Natural killer cell treated with Interleukin-12 subunit alpha and Interleukin-12 subunit beta and Interleukin-15 and Interleukin-18, amount 100 ng/mL, for 72 hours (primary cell): ENCODE data around the gene L3MBTL1. TPM values are rescaled to one million over a fixed set of nuclear protein-coding genes. Genes with fewer than 3 reads are reported as not detected.
A peak's percentile ranks its signal among the peaks of the same experiment; 100 is the strongest.

Experiments
- ATAC-seq, 2 donors: fragments of 150-1000 bp; cut with Tn5 transposase in 1 of 2; sonication (Bioruptor Pico), chemical (Tn5 transposase) in 1 of 2; 2 replicates each; pipeline ENCODE4 v1.10.0; 2021
- DNase-seq: peaks from one replicate; pipeline ENCODE4 v3.0.0; 2022; ENCODE audit warnings: low spot score
- H3K27ac Mint-ChIP-seq, 2 donors: 1 replicate in 1 of 2; 2 replicates in 1 of 2; pipeline ENCODE4 v1.8.0; 2022; ENCODE audit warnings: mixed read lengths in 2 of 2, mild to moderate bottlenecking in 1 of 2, moderate library complexity in 1 of 2
- H3K27me3 Mint-ChIP-seq, 2 donors: 1 replicate in 1 of 2; 2 replicates in 1 of 2; pipeline ENCODE4 v1.8.0; 2022; ENCODE audit warnings: mixed read lengths in 2 of 2
- H3K36me3 Mint-ChIP-seq: one replicate; pipeline ENCODE4 v1.8.0; 2022; ENCODE audit warnings: mixed read lengths
- H3K4me1 Mint-ChIP-seq, 2 donors: 1 replicate in 1 of 2; 2 replicates in 1 of 2; pipeline ENCODE4 v1.8.0; 2022; ENCODE audit warnings: low read depth in 2 of 2, mixed read lengths in 2 of 2, mild to moderate bottlenecking in 1 of 2
- H3K4me3 Mint-ChIP-seq: one replicate; pipeline ENCODE4 v1.8.0; 2022; ENCODE audit warnings: mixed read lengths
- H3K9me3 Mint-ChIP-seq: 2 replicates; pipeline ENCODE4 v1.8.0; 2022; ENCODE audit warnings: mixed read lengths
- total RNA-seq, 2 donors: library from RNA; stranded (reverse); gene quantifications; one replicate each; pipeline ENCODE4 v1.2.3, GENCODE V29; 2022

Gene L3MBTL1
- total RNA-seq = 10 to 100 TPM in 1 of 2 donors, 1 to 10 TPM in 1; 7.0 to 12.9 TPM

GRCh38 chr20:43507150-43508080 lies at the start of gene L3MBTL1:
TSS of gene L3MBTL1 (plus strand) at chr20:43507697. CDS start at chr20:43513504, 5,807 bp downstream.
- DNase-seq (no peak), ATAC-seq (peak; percentile 66 to 81)
- Mint-ChIP-seq H3K27me3 (peaks cover 30% of the 10 kb centered on the region in 2 donors), H3K4me1 (no peaks in the 10 kb centered on the region), H3K27ac (no peak within 1 kb of the TSS), H3K9me3 (no peaks in the 10 kb centered on the region), H3K36me3 (no peaks in the 10 kb centered on the region), H3K4me3 (peak within 1 kb of the TSS; percentile 34)

DNA sequence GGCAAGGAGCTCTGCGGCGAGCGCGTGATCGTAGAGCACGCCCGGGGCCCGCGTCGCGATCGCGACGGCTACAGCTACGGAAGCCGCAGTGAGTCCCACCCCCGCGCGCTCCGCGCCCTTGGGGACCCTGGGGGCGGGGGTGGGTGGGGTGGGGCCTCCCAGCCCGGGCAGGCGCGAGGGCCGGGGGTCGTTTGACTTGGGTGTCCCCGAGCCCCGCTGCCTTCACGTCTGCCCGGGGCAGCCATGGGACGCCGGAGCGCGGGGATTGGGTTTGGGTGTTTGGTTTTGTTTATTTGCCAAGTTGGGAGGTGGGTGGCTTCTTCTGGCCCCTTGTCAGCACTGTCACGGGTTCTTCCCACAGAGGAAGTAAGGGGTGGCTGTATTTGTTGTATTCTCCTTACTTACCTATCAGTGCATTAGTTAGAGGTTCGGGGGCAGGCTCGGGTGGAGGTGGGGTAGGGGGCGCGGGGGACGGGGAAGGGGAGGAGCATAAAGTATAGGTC lies 49.0 kb upstream of the L3MBTL1 start:
- no peaks in the 10 kb centered on the region for H3K9me3 Mint-ChIP-seq
- H3K4me3 Mint-ChIP-seq = peak overlapping the region; percentile 93
- peak overlapping the region; percentile 90 to 97 for H3K27ac Mint-ChIP-seq
- H3K36me3 Mint-ChIP-seq = peaks cover 35% of the 10 kb centered on the region
- peaks cover 0 to 7% of the 10 kb centered on the region in 2 donors for H3K27me3 Mint-ChIP-seq
- DNase-seq = no peak
- H3K4me1 Mint-ChIP-seq = peaks cover 35 to 39% of the 10 kb centered on the region in 2 donors
- ATAC-seq = no peak

DNA sequence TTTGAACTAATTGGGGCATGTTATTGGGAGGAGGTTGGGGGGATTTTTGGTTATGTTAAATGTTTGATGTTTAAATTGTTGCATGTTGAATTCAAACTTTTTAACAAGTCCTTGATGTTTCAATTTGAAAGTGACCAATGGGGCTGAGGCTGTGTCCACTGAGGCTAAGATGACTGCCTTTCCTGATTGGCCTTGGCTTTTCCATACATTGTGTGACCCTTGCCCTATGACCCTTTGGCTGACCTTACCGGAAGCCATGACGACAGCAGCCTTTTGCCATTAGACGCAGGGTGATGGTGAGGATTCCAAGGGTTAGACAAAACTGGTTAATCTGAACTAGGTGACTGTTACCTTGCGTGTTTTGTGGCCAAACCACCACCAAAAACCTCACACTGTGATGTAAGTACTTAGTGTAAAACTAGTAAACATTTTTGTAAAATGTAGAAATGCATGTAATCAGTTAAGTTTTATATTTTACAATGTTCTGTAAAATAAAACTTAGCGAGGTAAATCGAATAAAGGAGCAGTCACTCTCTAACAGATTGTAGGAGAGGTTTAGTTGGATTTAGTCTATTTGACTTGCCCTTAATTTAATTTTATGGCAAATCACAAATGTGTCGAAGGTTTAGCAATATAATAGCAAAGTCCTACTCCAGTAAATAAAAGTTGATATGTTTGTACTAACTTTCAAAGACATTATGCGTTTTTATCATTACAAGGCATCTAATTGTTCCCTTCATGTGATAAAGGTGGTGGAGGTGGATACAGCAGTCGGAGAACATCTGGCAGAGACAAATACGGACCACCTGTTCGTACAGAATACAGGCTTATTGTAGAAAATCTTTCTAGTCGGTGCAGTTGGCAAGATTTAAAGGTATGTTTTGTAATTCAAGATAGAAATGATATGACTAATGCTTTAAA lies 48.2 kb upstream of the L3MBTL1 start:
- Mint-ChIP-seq H3K9me3 (no peaks in the 10 kb centered on the region), H3K4me3 (peak overlapping the region; percentile 93), H3K4me1 (peaks cover 37 to 41% of the 10 kb centered on the region in 2 donors), H3K27me3 (peaks cover 0 to 3% of the 10 kb centered on the region in 2 donors), H3K27ac (peak overlapping the region; percentile 90 to 97), H3K36me3 (peaks cover 37% of the 10 kb centered on the region)
- ATAC-seq (no peak), DNase-seq (peak; percentile 53)

DNA sequence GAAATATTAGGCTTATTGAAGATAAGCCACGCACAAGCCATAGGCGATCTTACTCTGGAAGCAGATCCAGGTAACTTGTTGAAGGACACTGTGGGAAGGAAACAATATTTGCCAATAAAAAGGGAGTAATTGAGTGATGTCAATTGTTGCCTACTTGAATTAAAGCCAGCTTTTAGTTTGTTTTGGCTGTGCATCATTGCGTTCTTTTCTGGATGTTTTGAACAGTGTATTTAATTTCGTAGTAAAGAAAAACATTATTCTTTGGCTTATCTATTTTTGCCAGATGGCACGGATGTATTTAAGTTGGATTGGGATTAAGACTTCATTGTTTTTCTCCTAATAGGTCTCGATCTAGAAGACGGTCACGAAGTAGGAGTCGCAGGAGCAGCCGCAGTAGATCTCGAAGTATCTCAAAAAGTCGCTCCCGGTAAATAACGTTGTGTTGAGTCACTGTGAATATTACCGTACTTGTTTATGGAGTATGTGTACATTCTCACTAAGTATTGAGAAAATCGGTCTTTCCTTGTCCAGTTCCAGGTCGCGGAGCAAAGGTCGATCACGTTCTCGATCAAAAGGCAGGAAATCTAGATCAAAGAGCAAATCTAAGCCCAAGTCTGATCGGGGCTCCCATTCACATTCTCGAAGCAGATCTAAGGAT lies 47.2 kb upstream of the L3MBTL1 start:
- no peak for ATAC-seq
- Mint-ChIP-seq H3K4me3 (peak overlapping the region; percentile 93), H3K27ac (peak overlapping the region in 1 of 2 donors; percentile 97), H3K9me3 (no peaks in the 10 kb centered on the region), H3K4me1 (peaks cover 37 to 41% of the 10 kb centered on the region in 2 donors), H3K27me3 (peaks cover 0 to 2% of the 10 kb centered on the region in 2 donors), H3K36me3 (peaks cover 37% of the 10 kb centered on the region)
- peak; percentile 41 for DNase-seq

GRCh38 chr20:43460830-43461200 lies 46.7 kb upstream of the L3MBTL1 start:
- Mint-ChIP-seq H3K9me3 (no peaks in the 10 kb centered on the region), H3K27ac (no peak overlapping the region), H3K4me1 (peaks cover 37 to 41% of the 10 kb centered on the region in 2 donors), H3K27me3 (peaks cover 0 to 1% of the 10 kb centered on the region in 2 donors), H3K36me3 (peaks cover 37% of the 10 kb centered on the region), H3K4me3 (peak overlapping the region; percentile 37)
- ATAC-seq (no peak), DNase-seq (peak; percentile 41)

GRCh38 chr20:43461894-43462659 lies 45.4 kb upstream of the L3MBTL1 start:
- no peak for DNase-seq
- ATAC-seq = no peak
- peaks cover 34 to 36% of the 10 kb centered on the region in 2 donors for H3K4me1 Mint-ChIP-seq
- H3K9me3 Mint-ChIP-seq = no peaks in the 10 kb centered on the region
- no peak overlapping the region for H3K27ac Mint-ChIP-seq
- H3K27me3 Mint-ChIP-seq = no peaks in the 10 kb centered on the region
- no peak overlapping the region for H3K4me3 Mint-ChIP-seq
- H3K36me3 Mint-ChIP-seq = peaks cover 44% of the 10 kb centered on the region

DNA sequence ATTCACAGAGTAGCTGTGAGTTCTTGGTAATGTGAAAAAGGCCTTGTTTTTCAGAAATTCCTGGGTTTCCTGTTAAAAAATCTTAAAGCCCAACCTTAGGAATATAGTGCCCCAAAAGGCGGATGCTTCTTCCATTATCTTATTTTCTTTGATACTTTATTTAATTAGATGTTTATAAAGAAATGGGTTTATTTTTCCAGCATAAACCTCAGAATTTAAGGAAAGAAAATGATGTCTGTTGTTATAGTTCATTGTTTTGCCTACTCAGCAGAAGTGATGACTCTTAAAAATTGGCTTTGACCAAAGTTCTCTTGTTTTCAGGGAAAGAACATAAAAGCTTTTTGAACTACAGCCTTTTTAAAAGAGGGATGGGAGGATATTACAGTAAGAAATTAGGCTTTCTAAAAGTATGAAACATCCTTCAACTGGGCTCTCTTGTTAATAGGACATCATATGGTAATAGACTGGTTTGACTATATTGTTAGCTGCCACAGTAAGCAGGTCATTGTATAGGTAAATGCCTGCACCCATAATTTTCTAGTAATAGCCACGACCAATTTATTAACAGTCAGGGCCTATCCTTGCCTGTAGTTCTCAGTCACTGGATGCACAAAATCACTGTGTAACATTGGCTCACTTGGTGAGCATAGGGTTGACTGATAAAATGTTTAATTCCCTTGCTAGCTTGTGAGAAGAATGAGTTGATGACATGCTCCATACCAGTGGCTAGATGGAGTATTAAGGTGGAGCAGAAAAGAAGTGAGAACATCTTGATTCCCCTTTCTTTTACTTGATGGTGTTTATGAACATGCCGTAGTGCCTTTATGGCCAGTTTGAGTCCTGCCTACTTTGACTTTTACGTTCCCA lies 44.6 kb upstream of the L3MBTL1 start:
- Mint-ChIP-seq H3K36me3 (peaks cover 44% of the 10 kb centered on the region), H3K27me3 (no peaks in the 10 kb centered on the region), H3K4me3 (no peak overlapping the region), H3K4me1 (peaks cover 33 to 39% of the 10 kb centered on the region in 2 donors), H3K9me3 (no peaks in the 10 kb centered on the region), H3K27ac (no peak overlapping the region)
- DNase-seq = no peak
- no peak for ATAC-seq

DNA sequence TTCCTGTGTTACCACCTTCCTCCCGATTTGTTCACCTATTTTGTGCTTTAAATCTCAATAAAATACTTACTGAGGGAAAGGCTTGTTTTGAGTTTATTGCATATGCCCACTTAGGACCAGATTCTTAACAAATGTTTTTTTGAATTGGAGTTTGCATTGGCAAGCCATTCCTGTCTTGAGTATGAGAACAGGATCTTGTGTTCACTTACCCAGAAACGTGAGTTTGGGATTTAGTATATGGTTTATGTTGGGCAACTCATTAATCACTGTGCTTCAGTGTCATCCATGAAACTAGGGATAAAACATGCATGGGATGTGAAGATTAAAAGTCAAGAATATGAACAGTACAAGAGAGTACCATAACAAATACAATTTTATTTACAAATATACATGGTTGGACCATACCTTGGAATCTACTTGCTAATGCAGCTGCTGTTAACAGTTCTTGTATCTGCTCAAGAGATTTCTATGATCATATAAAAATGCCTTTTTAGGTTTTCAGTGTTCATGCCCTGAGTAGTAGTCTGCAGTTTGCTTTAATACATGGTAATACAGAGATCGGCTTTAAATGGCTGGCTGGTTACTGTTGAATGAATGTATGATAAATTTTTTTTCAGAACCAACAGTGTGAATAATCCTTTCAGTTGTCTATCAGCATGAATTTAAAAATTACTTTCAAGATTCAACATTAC lies 43.8 kb upstream of the L3MBTL1 start:
- no peak for ATAC-seq
- H3K36me3 Mint-ChIP-seq = peaks cover 44% of the 10 kb centered on the region

DNA sequence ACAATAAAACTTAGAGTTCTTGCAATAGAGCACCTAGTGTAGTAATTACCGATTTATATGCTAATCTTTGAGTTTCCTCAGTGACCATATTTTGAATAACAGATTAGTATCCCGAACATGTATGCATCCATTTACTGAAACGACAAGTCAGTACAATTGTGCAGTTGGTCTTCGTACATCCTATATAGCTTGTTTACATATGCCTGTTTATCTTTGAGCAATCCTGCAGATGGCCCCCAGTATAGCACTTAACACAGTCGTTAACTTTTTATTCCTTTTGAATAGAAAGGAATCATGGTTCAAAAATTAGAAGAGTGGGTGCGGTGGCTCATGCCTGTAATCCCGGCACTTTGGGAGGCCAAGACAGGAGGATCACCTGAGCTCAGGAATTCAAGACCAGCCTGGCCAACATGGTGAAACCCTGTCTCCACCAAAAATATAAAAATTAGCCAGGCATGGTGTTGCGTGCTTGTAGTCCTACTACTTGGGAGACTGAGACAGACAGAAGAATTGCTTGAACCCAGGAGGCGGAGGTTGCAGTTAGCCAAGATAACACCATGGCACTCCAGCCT lies 43.2 kb upstream of the L3MBTL1 start:
- DNase-seq = no peak
- H3K4me3 Mint-ChIP-seq = no peak overlapping the region
- H3K9me3 Mint-ChIP-seq = no peaks in the 10 kb centered on the region
- H3K4me1 Mint-ChIP-seq = peaks cover 25 to 32% of the 10 kb centered on the region in 2 donors
- no peak overlapping the region for H3K27ac Mint-ChIP-seq
- H3K27me3 Mint-ChIP-seq = no peaks in the 10 kb centered on the region
- H3K36me3 Mint-ChIP-seq = peaks cover 39% of the 10 kb centered on the region
- ATAC-seq = no peak

More for the DNA sequence above, 43.8 kb upstream of the L3MBTL1 start:
- Mint-ChIP-seq H3K27ac (no peak overlapping the region), H3K4me1 (peaks cover 32 to 37% of the 10 kb centered on the region in 2 donors), H3K9me3 (no peaks in the 10 kb centered on the region), H3K4me3 (no peak overlapping the region), H3K27me3 (no peaks in the 10 kb centered on the region)
- DNase-seq = no peak

DNA sequence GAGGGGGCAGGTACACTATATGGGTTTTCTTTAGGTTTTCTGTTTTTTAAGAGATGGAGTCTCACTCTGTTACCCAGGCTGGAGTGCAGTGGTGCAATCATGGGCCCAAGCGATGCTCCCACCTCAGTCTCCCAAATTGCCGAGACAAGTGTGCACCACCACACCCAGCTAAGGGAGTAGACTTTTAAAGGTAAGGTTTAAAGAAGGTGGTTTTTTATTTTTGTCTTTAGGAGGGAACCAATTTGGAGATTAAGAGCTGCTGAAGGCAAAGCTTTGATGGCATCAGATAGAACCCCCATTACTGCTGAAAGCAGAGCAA lies 41.9 kb upstream of the L3MBTL1 start:
- peaks cover 26% of the 10 kb centered on the region for H3K36me3 Mint-ChIP-seq

GRCh38 chr20:43467589-43467988 lies 39.9 kb upstream of the L3MBTL1 start:
- peaks cover 15% of the 10 kb centered on the region for H3K36me3 Mint-ChIP-seq
- no peak for ATAC-seq
- no peaks in the 10 kb centered on the region for H3K9me3 Mint-ChIP-seq

More for the DNA sequence above, 41.9 kb upstream of the L3MBTL1 start:
- Mint-ChIP-seq H3K4me1 (peaks cover 13 to 24% of the 10 kb centered on the region in 2 donors), H3K9me3 (no peaks in the 10 kb centered on the region), H3K27ac (no peak overlapping the region), H3K27me3 (no peaks in the 10 kb centered on the region), H3K4me3 (no peak overlapping the region)
- DNase-seq (no peak), ATAC-seq (no peak)

More at GRCh38 chr20:43467589-43467988, 39.9 kb upstream of the L3MBTL1 start:
- Mint-ChIP-seq H3K27me3 (no peaks in the 10 kb centered on the region), H3K27ac (no peak overlapping the region), H3K4me1 (peaks cover 8 to 20% of the 10 kb centered on the region in 2 donors), H3K4me3 (no peak overlapping the region)
- DNase-seq = no peak
